ENCODE measurements around the gene NAPSA. TPM values are rescaled to one million over a fixed set of nuclear protein-coding genes. Genes with fewer than 3 reads are reported as not detected.
"Not testable (repeated sequence)": the region's sequence is repeated elsewhere in the genome, so short reads cannot be mapped to it uniquely, and the experiment has no call there.

NAPSA gene
- total RNA-seq, 4 donors from 2014 or later, result 0.17 to 3.7 (median 0.81) TPM

GRCh38 chr19:50331221-50331993 lies 34.0 kb downstream of the NAPSA start:
- TF ChIP-seq POLR2AphosphoS5 (IDR thresholded peaks at IDR 0.05) (no peak), CTCF (IDR thresholded peaks at IDR 0.05) (no peak), EP300 (IDR thresholded peaks at IDR 0.05) (no peak), POLR2A (IDR thresholded peaks at IDR 0.05; ENCODE audit: low read depth) (no peak)
- Histone ChIP-seq H3K4me3 (peak overlapping the region; percentile 35 to 66 (median 46)), H3K36me3 (no peaks in the 10 kb centered on the region), H3K9me3 (no peaks in the 10 kb centered on the region), H3K27me3 (peaks cover 0 to 88% (median 46%) of the 10 kb centered on the region in 4 donors), H3K27ac (replicated peaks in 1 of 4) (peak overlapping the region; percentile 26 to 82 (median 62)), H3K4me1 (peaks cover 24 to 70% (median 61%) of the 10 kb centered on the region in 4 donors)
- intact Hi-C loops (cut with DNase I), result no loop called here
- no peak for DNase-seq (ENCODE audit: extremely low spot score)
- 19% methylated on average over 10 of the region's 10 CpGs for WGBS

DNA sequence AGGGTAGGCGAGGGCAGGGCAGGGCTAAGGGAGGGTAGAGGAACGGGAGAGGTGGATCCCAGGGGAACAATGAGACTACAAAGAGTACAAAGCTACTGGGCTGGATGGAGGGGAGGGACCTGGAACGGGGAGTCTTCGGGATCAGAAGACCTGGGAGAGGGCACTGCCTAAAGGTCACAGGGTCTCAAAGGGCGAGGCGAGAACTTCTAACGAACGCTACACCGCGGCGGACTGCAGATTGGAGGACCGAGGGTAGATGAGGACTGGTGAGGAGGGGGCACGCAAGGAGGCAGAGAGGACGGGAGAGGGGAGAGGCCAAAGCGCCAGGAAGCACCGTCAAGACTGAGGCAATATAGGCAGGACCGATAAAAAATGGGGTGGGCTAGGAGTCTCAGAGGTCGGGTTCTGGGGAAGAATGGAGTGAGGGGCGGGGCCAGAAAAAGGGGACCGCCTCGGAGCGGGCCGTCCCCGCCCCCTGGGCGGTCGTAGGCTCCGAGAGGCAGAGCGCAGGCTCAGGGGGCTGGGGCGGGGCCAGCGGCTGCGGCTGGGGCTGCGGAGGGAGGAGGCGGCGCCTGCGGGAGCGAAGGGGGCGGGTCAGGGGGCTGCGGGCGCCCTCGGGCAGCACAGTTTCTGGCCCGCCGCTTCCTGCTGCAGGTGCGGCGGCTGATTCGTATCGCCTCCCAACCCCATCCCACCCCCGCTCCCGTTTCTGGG lies 34.9 kb downstream of the NAPSA start:
- 2% methylated on average over 36 of the region's 48 CpGs for WGBS
- TF ChIP-seq POLR2A (IDR thresholded peaks at IDR 0.05; ENCODE audit: low read depth), result no peak
- TF ChIP-seq CTCF (IDR thresholded peaks at IDR 0.05), result no peak
- TF ChIP-seq EP300 (IDR thresholded peaks at IDR 0.05), result no peak
- peak in 1 of 2 donors; percentile 16 for TF ChIP-seq POLR2AphosphoS5 (IDR thresholded peaks at IDR 0.05)
- H3K27ac ChIP-seq (replicated peaks in 1 of 4), result peak overlapping the region; percentile 62 to 82 (median 82)
- H3K36me3 ChIP-seq, result no peaks in the 10 kb centered on the region
- intact Hi-C loops (cut with DNase I), result no loop called here
- DNase-seq (ENCODE audit: extremely low spot score), result no peak
- peaks cover 32 to 78% (median 70%) of the 10 kb centered on the region in 4 donors for H3K4me1 ChIP-seq
- no peaks in the 10 kb centered on the region for H3K9me3 ChIP-seq
- H3K27me3 ChIP-seq, result peaks cover 0 to 97% (median 51%) of the 10 kb centered on the region in 4 donors
- peak overlapping the region; percentile 35 to 59 (median 46) for H3K4me3 ChIP-seq

GRCh38 chr19:50329926-50330294 lies 35.5 kb downstream of the NAPSA start:
- intact Hi-C loops (cut with DNase I); H3K36me3 ChIP-seq; H3K9me3 ChIP-seq; DNase-seq (ENCODE audit: extremely low spot score): not testable (repeated sequence)
- H3K4me3 ChIP-seq, result peak overlapping the region; percentile 35 to 59 (median 46)
- H3K27ac ChIP-seq (replicated peaks in 1 of 4), result peak overlapping the region; percentile 62 to 82 (median 82)
- H3K4me1 ChIP-seq, result peaks cover 32 to 83% (median 73%) of the 10 kb centered on the region in 4 donors
- H3K27me3 ChIP-seq, result peaks cover 0 to 92% (median 51%) of the 10 kb centered on the region in 4 donors
- 9% methylated on average over 18 of the region's 18 CpGs for WGBS

- Histone ChIP-seq H3K36me3 (no peaks in the 10 kb centered on the region), H3K4me3 (peak within 1 kb of the TSS; percentile 39 to 59 (median 46)), H3K27me3 (peaks cover 0 to 87% (median 51%) of the 10 kb centered on the region in 4 donors), H3K4me1 (peaks cover 32 to 81% (median 73%) of the 10 kb centered on the region in 4 donors), H3K27ac (replicated peaks in 1 of 4) (peak within 1 kb of the TSS; percentile 62 to 82 (median 82)), H3K9me3 (no peaks in the 10 kb centered on the region)
- DNase-seq (ENCODE audit: extremely low spot score), result peak; percentile 99
- WGBS, result 1% methylated on average over 43 of the region's 43 CpGs
- no peak for TF ChIP-seq EP300 (IDR thresholded peaks at IDR 0.05)
- peak; percentile 77 to 92 for TF ChIP-seq POLR2AphosphoS5 (IDR thresholded peaks at IDR 0.05)
- intact Hi-C loops (cut with DNase I), result no loop called here
These were observed 36.1 kb downstream of the NAPSA start, which contains the start of gene KCNC3 for GRCh38 chr19:50329146-50329925. Gene KCNC3, minus strand, starts transcription at chr19:50329377. Its CDS starts 295 bp downstream, at chr19:50329082.

DNA sequence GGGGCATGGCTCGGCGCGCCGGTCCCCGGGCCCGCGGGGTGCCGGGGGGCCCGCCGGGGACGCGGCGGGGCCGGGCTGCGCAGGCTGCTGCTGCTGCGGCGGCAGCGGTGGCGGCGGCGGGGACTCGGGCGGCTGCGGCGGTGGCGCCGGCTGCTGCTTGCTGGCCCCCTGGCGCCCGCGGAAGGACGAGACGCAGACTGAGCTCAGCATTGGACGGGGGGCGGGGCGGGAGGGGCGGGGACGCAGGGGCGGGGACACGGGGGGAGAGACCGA lies 36.6 kb downstream of the NAPSA start:
- Histone ChIP-seq H3K27ac (replicated peaks in 1 of 4) (no peak overlapping the region), H3K9me3 (no peaks in the 10 kb centered on the region), H3K4me1 (peaks cover 28 to 76% (median 68%) of the 10 kb centered on the region in 4 donors), H3K36me3 (no peaks in the 10 kb centered on the region), H3K4me3 (peak overlapping the region; percentile 39 to 59 (median 44)), H3K27me3 (peaks cover 0 to 81% (median 51%) of the 10 kb centered on the region in 4 donors)
- TF ChIP-seq POLR2AphosphoS5 (IDR thresholded peaks at IDR 0.05) (no peak), CTCF (IDR thresholded peaks at IDR 0.05) (peak in 1 of 3 experiments; percentile 19)
- intact Hi-C loops (cut with DNase I), result no loop called here
- WGBS, result 4% methylated on average over 8 of the region's 40 CpGs
- no peak for DNase-seq (ENCODE audit: extremely low spot score)

All from esophagus muscularis mucosa (tissue), 4 donors.